K562 (cell line): ENCODE data around the gene RBM17. TPM values are rescaled to one million over a fixed set of nuclear protein-coding genes. Genes with fewer than 3 reads are reported as not detected.
A peak's percentile ranks its signal among the peaks of the same experiment; 100 is the strongest.

Experiments used
- CHD1 ChIP-seq: fragments of 200-600 bp; sonication (generic); IDR thresholded peaks from one replicate; pipeline ENCODE4 v1.6.1; 2012; ENCODE audit warnings: mild to moderate bottlenecking, moderate library complexity, low read length, inconsistent platforms
- MTA3 ChIP-seq: fragments of 450-650 bp; formaldehyde crosslinking; IDR thresholded peaks from 2 replicates; pipeline ENCODE4 v1.6.1; 2017; ENCODE audit warnings: mild to moderate bottlenecking, borderline replicate concordance
- NFIC ChIP-seq: fragments of 450-650 bp; IDR thresholded peaks from 2 replicates; pipeline ENCODE4 v1.6.1; 2017; ENCODE audit warnings: mild to moderate bottlenecking, inconsistent platforms
- PHB2 ChIP-seq: fragments of 450-650 bp; IDR thresholded peaks from 2 replicates; pipeline ENCODE4 v1.6.1; 2017; ENCODE audit warnings: low read depth
- POLR3G ChIP-seq: IDR thresholded peaks from 2 replicates; pipeline ENCODE4 v1.6.1; 2011; ENCODE audit not compliant: insufficient read length, insufficient replicate concordance; ENCODE audit errors: extremely low read depth
- PTBP1 ChIP-seq: fragments of 200-400 bp; formaldehyde crosslinking; IDR thresholded peaks from 2 replicates; pipeline ENCODE4 v1.6.1; 2017; ENCODE audit warnings: low read depth, low read length
- STAT5B ChIP-seq: fragments of 250-450 bp; sonication (Bioruptor Pico); IDR thresholded peaks from 2 replicates; pipeline ENCODE4 v1.8.0; 2021; ENCODE audit warnings: mild to moderate bottlenecking, inconsistent platforms
- TRIM24 ChIP-seq, 2 experiments: fragments of 450-650 bp; IDR thresholded peaks; 2 replicates each; pipeline ENCODE4 v1.6.1; 2016
- ZNF41 ChIP-seq: fragments of 250-450 bp; sonication (Bioruptor Pico); conservative IDR thresholded peaks from 2 replicates; pipeline ENCODE4 v1.4.0; 2020; ENCODE audit warnings: mild to moderate bottlenecking
- ZNF57 ChIP-seq: fragments of 450-650 bp; formaldehyde crosslinking; IDR thresholded peaks from 2 replicates; pipeline ENCODE4 v1.4.0; 2020; ENCODE audit warnings: mild to moderate bottlenecking, moderate library complexity
- polyA plus RNA-seq, 8 experiments: library from polyadenylated mRNA; depleted of rRNA in 4 of 8; stranded (reverse) in 5 of 8; unstranded in 3 of 8; fragments of >200 nt; fragmentation: Nextera tagmentation in 2 of 8; fragmentation: Illumina TruSeq in 1 of 8; extraction: Ambion mirVana in 2 of 8; extraction: Trizol in 1 of 8; gene quantifications; 2 replicates each; pipeline versions ENCODE4 v1.2.1 to v1.2.3, GENCODE V29; 2011 to 2014; ENCODE audit warnings: inconsistent platforms in 1 of 8, missing spikeins in 1 of 8
- total RNA-seq, 7 experiments: library from RNA; depleted of rRNA in 6 of 7; stranded (reverse); fragments of >200 nt in 6 of 7; fragmentation: Illumina TruSeq in 2 of 7; extraction: Trizol in 2 of 7; gene quantifications; 2 replicates each; pipeline versions ENCODE4 v1.2.1 to v1.2.3, GENCODE V29; 2011 to 2021; ENCODE audit warnings: low replicate concordance in 1 of 7
- TF ChIP-seq, protein P1 (sequence below), 2 experiments: fragments of 450-650 bp; formaldehyde crosslinking in 1 of 2; IDR thresholded peaks; 2 replicates each; pipeline versions ENCODE4 v1.4.0 to v1.6.1; 2014 to 2020; ENCODE audit warnings: mild to moderate bottlenecking in 2 of 2, borderline replicate concordance in 1 of 2, low read depth in 1 of 2
- TF ChIP-seq, protein P2 (sequence below): fragments of 250-450 bp; sonication (Bioruptor Pico); IDR thresholded peaks from 2 replicates; pipeline ENCODE4 v1.4.0; 2020; ENCODE audit warnings: mild to moderate bottlenecking
- TF ChIP-seq, protein P3 (sequence below): fragments of 450-650 bp; IDR thresholded peaks from one replicate; pipeline ENCODE4 v1.6.1; 2018; ENCODE audit warnings: mild to moderate bottlenecking, moderate library complexity; ENCODE audit not compliant: partially characterized antibody
- TF ChIP-seq, protein P4 (sequence below): fragments of 450-650 bp; IDR thresholded peaks from 2 replicates; pipeline ENCODE4 v1.6.1; 2016; ENCODE audit warnings: low read depth, mild to moderate bottlenecking, moderate library complexity
- TF ChIP-seq, protein P5 (sequence below): sonication (generic); formaldehyde crosslinking; IDR thresholded peaks from 2 replicates; pipeline ENCODE4 v1.5.0; 2020; ENCODE audit warnings: missing genetic modification reagents

The RBM17 gene
- total and polyA plus RNA-seq, 9 of the 15 experiments (the other 6 are each of a cell fraction or from before 2014, with no cell fraction given) = 23.6 to 217 (median 124) TPM

DNA sequence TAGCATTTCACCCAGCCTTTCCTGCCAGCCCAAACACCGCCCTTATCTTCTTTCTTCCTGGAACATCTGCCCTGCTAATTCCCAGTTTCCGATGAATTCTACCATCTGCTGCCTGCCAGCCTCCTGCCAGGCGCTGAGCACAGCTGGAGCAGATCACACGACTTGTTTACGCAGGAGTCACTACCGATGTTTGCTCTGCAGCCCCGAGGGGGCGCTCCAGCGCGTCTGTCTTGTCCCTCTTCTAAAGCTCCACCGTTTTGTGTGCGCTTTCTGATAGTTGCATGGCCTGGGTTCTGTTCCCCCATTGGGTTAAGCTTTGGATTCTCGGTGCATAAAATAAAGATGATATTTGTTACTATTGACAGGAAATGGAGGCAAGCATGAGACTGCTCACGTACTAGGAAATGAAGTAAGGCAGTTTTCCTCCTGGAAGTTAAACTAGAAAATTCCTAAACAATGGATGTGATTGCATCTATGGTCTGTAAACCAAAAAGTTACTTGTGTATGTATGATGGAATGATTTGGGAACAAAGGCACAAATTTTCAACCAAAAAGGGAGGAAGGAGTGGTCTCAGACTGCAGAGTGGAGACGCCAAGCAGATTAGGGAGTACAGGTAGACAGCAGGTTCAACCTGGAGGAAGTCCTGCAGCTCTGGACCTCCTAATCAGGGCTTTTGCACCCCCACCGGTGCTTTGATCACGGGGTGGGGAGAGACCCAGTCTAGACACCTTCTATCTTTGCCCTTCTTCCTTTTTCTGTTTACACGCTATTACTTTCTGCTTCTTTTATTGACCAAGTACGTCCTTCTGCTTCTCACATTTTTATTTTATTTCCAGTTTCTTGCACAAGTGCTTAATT lies 2.2 kb upstream of the RBM17 start (continued):
- TF ChIP-seq, protein P1, sequence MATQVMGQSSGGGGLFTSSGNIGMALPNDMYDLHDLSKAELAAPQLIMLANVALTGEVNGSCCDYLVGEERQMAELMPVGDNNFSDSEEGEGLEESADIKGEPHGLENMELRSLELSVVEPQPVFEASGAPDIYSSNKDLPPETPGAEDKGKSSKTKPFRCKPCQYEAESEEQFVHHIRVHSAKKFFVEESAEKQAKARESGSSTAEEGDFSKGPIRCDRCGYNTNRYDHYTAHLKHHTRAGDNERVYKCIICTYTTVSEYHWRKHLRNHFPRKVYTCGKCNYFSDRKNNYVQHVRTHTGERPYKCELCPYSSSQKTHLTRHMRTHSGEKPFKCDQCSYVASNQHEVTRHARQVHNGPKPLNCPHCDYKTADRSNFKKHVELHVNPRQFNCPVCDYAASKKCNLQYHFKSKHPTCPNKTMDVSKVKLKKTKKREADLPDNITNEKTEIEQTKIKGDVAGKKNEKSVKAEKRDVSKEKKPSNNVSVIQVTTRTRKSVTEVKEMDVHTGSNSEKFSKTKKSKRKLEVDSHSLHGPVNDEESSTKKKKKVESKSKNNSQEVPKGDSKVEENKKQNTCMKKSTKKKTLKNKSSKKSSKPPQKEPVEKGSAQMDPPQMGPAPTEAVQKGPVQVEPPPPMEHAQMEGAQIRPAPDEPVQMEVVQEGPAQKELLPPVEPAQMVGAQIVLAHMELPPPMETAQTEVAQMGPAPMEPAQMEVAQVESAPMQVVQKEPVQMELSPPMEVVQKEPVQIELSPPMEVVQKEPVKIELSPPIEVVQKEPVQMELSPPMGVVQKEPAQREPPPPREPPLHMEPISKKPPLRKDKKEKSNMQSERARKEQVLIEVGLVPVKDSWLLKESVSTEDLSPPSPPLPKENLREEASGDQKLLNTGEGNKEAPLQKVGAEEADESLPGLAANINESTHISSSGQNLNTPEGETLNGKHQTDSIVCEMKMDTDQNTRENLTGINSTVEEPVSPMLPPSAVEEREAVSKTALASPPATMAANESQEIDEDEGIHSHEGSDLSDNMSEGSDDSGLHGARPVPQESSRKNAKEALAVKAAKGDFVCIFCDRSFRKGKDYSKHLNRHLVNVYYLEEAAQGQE (IDR thresholded peaks at IDR 0.05; ENCODE audit: borderline replicate concordance) = peak; percentile 43
- TF ChIP-seq, protein P1 (CRISPR knock-in tag; IDR thresholded peaks at IDR 0.05; ENCODE audit: low read depth) = no peak
- no peak for TF ChIP-seq POLR3G
- TF ChIP-seq MTA3 = peak; percentile 73; the same call in 1 of the 2 replicates
- no peak for TF ChIP-seq ZNF41 (CRISPR knock-in tag)
- TF ChIP-seq, protein P2, sequence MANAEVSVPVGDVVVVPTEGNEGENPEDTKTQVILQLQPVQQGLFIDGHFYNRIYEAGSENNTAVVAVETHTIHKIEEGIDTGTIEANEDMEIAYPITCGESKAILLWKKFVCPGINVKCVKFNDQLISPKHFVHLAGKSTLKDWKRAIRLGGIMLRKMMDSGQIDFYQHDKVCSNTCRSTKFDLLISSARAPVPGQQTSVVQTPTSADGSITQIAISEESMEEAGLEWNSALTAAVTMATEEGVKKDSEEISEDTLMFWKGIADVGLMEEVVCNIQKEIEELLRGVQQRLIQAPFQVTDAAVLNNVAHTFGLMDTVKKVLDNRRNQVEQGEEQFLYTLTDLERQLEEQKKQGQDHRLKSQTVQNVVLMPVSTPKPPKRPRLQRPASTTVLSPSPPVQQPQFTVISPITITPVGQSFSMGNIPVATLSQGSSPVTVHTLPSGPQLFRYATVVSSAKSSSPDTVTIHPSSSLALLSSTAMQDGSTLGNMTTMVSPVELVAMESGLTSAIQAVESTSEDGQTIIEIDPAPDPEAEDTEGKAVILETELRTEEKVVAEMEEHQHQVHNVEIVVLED (CRISPR knock-in tag) = no peak
- no peak for TF ChIP-seq CHD1
- no peak for TF ChIP-seq PTBP1
- no peak for TF ChIP-seq PHB2
- TF ChIP-seq ZNF57 (CRISPR knock-in tag) = no peak
- TF ChIP-seq TRIM24 (IDR thresholded peaks at IDR 0.05) = no peak
- TF ChIP-seq, protein P3, sequence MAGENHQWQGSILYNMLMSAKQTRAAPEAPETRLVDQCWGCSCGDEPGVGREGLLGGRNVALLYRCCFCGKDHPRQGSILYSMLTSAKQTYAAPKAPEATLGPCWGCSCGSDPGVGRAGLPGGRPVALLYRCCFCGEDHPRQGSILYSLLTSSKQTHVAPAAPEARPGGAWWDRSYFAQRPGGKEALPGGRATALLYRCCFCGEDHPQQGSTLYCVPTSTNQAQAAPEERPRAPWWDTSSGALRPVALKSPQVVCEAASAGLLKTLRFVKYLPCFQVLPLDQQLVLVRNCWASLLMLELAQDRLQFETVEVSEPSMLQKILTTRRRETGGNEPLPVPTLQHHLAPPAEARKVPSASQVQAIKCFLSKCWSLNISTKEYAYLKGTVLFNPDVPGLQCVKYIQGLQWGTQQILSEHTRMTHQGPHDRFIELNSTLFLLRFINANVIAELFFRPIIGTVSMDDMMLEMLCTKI = no peak
- no peak for TF ChIP-seq STAT5B (CRISPR knock-in tag)
- TF ChIP-seq NFIC = no peak
- TF ChIP-seq, protein P4, sequence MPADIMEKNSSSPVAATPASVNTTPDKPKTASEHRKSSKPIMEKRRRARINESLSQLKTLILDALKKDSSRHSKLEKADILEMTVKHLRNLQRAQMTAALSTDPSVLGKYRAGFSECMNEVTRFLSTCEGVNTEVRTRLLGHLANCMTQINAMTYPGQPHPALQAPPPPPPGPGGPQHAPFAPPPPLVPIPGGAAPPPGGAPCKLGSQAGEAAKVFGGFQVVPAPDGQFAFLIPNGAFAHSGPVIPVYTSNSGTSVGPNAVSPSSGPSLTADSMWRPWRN = no peak
- TF ChIP-seq, protein P5, sequence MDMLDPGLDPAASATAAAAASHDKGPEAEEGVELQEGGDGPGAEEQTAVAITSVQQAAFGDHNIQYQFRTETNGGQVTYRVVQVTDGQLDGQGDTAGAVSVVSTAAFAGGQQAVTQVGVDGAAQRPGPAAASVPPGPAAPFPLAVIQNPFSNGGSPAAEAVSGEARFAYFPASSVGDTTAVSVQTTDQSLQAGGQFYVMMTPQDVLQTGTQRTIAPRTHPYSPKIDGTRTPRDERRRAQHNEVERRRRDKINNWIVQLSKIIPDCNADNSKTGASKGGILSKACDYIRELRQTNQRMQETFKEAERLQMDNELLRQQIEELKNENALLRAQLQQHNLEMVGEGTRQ (CRISPR knock-in tag) = no peak
